ENCODE results near the gene CAPN7.

CAPN7 gene

DNA sequence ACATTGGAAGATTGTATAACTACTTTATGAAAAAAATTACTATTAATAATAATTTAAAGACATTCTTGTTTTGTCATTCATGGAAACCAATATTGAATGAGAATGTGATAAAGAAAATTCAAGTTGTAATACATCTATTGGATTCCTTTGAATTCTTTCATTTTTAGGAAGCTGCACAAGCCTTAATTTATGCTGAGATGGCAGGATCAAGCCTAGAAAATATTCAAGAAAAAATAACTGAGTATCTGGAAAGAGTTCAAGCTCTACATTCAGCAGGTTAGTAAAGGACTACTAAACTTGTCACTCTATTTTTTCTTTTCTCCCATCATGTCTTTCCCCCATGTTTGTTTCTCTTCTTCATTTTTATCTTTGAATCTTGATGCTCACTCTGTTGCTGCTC lies 5.9 kb downstream of the CAPN7 start:
- no peak overlapping the region for H3K4me3 ChIP-seq (ENCODE audit: control insufficient read depth, low read depth, low read length)
- TF ChIP-seq CTCF (conservative IDR thresholded peaks at IDR 0.05; ENCODE audit: control insufficient read depth, insufficient read depth, low read depth, low read length), result no peak
- no peak for DNase-seq (ENCODE audit: low read depth)

- DNase-seq (ENCODE audit: low read depth), result no peak
- H3K4me3 ChIP-seq (ENCODE audit: control insufficient read depth, low read depth, low read length), result no peak overlapping the region
- no peak for TF ChIP-seq CTCF (conservative IDR thresholded peaks at IDR 0.05; ENCODE audit: control insufficient read depth, insufficient read depth, low read depth, low read length)
Measured at GRCh38 chr3:15214758-15215157, 8.7 kb downstream of the CAPN7 start.

DNA sequence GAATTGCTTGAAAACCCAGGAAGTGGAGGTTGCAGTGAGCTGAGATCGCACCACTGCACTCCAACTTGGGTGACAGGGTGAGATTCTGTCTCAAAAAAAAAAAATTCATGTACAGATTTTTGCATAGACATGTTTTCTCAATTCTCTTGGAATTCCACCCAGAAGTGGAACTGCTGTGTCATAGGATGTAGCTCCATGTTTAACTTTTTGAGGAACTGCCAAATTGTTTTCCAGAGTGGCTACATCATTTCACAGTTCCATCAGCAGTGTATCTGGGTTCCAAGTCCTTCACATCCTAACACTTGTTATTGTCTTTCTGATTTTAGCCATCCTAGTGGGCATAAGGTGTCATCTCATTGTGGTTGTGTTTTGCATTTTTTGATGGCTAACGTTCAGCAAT lies 9.9 kb downstream of the CAPN7 start:
- no peak overlapping the region for H3K4me3 ChIP-seq (ENCODE audit: control insufficient read depth, low read depth, low read length)
- DNase-seq (ENCODE audit: low read depth), result peak; percentile 52
- TF ChIP-seq CTCF (conservative IDR thresholded peaks at IDR 0.05; ENCODE audit: control insufficient read depth, insufficient read depth, low read depth, low read length), result no peak

DNA sequence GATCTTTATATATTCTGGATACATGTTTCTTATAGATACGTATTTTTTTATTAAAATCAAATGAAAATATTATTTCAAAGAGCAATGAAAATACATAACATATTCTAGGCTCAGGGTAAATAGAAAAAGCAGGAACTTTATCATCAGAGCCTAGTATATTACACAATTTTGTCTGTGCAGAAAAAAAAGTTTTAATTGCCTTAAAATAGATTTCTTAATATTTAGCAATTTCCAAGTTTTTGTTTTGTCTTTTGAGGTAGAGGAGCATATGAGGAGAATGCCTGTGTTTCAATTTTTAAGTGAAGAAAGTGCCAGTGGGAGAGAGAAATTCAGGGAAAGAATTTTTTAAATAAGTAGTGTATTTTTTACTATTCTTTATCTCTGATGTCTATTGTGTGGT lies 10.5 kb downstream of the CAPN7 start:
- no peak for DNase-seq (ENCODE audit: low read depth)
- TF ChIP-seq CTCF (conservative IDR thresholded peaks at IDR 0.05; ENCODE audit: control insufficient read depth, insufficient read depth, low read depth, low read length), result no peak
- H3K4me3 ChIP-seq (ENCODE audit: control insufficient read depth, low read depth, low read length), result no peak overlapping the region

DNA sequence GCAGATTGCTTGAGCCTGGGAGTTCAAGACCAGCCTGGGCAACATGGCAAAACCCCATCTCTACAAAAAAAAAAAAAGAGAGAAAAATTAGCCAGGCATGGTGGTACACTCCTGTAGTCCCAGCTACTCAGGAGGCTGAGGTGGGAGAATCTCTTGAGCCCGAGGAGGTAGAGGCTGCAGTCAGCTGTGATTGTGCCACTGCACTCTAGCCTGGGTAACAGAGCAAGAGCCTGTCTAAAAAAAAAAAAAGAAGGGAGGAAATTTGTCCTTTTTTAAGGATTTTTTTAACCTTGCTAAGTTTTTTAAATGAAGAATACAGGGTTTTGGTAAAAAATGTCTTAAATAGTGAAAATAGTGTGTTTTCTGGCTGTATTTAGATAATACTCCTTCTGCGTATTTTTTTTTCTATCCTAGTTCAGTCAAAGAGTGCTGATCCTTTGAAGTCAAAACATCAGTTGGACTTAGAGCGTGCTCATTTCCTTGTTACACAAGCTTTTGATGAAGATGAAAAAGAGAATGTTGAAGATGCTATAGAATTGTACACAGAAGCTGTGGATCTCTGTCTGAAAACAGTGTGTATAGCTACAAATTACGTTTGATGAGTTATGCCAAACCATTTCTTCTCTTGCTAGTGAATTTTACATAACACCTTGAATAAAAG lies 11.1 kb downstream of the CAPN7 start:
- no peak for TF ChIP-seq CTCF (conservative IDR thresholded peaks at IDR 0.05; ENCODE audit: control insufficient read depth, insufficient read depth, low read depth, low read length)
- H3K4me3 ChIP-seq (ENCODE audit: control insufficient read depth, low read depth, low read length), result no peak overlapping the region
- no peak for DNase-seq (ENCODE audit: low read depth)

DNA sequence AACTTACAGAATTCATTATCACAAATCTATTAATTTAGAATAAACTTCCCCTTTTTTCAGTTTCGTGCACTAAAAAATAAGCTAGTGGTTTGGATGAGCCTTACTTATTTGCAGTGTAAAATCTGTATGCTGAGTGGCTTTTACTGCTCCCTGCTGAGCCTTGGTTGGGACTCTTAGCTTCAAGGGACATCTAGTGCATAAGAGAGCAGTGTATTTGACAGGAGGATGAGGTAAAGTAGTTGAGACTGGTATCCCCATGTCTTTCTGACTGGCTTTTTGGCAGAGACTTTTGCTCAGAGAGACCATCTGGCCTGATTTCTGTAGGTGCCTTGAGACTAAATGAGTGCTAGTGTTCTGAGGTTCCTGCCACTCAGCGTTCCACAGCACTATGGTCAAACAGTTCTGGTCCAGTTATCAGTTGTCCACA lies 11.8 kb downstream of the CAPN7 start:
- DNase-seq (ENCODE audit: low read depth), result no peak
- no peak overlapping the region for H3K4me3 ChIP-seq (ENCODE audit: control insufficient read depth, low read depth, low read length)
- TF ChIP-seq CTCF (conservative IDR thresholded peaks at IDR 0.05; ENCODE audit: control insufficient read depth, insufficient read depth, low read depth, low read length), result no peak

DNA sequence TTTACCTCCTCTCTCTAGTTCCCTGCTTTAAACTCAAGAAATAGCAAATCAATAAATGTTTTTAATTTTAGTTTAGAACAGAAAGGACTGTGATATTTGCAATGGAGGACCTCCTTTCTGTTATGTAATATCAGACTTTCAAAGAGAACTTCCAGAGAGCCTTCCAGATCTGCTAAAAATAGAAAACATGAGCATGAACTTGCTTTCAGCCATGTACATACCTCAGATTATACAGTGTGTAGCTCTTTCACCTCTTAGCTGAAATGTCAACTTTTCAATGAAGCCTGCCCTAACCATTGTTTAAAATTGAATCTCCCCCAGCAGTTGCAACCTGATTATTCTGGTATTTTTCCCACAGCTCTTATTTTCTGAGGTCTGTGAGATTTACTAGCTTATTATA lies 12.6 kb downstream of the CAPN7 start:
- no peak for TF ChIP-seq CTCF (conservative IDR thresholded peaks at IDR 0.05; ENCODE audit: control insufficient read depth, insufficient read depth, low read depth, low read length)
- H3K4me3 ChIP-seq (ENCODE audit: control insufficient read depth, low read depth, low read length), result no peak overlapping the region
- DNase-seq (ENCODE audit: low read depth), result no peak

All from fibroblast of mammary gland (primary cell).